H9 (cell line): ENCODE data around the gene ROBO2. TPM values are rescaled to one million over a fixed set of nuclear protein-coding genes. Genes with fewer than 3 reads are reported as not detected.
A peak's percentile ranks its signal among the peaks of the same experiment; 100 is the strongest.

ENCODE experiments used
- DNase-seq: peaks from one replicate; pipeline ENCODE4 v3.0.0-alpha.2; 2017
- H2AFZ ChIP-seq: one replicate; pipeline ENCODE4 v1.6.1; 2013; ENCODE audit warnings: mild to moderate bottlenecking, low read length, control low read depth, moderate library complexity
- H2AK5ac ChIP-seq: 2 replicates; pipeline ENCODE4 v1.6.1; 2013; ENCODE audit warnings: low read length, control low read depth, mixed read lengths; ENCODE audit not compliant: insufficient read length
- H2BK120ac ChIP-seq: one replicate; pipeline ENCODE4 v1.6.1; 2013; ENCODE audit warnings: low read depth, mild to moderate bottlenecking, low read length, control low read depth, inconsistent platforms; ENCODE audit not compliant: poor library complexity, severe bottlenecking
- H2BK12ac ChIP-seq: 2 replicates; pipeline ENCODE4 v1.6.1; 2013; ENCODE audit warnings: low read length, control low read depth, mixed read lengths, low read depth; ENCODE audit not compliant: insufficient read length
- H2BK15ac ChIP-seq: 2 replicates; pipeline ENCODE4 v1.6.1; 2013; ENCODE audit warnings: low read depth, low read length, control low read depth
- H2BK20ac ChIP-seq: one replicate; pipeline ENCODE4 v1.6.1; 2013; ENCODE audit warnings: low read depth, mild to moderate bottlenecking, low read length, control low read depth, inconsistent platforms; ENCODE audit not compliant: poor library complexity, severe bottlenecking
- H2BK5ac ChIP-seq: 2 replicates; pipeline ENCODE4 v1.6.1; 2013; ENCODE audit warnings: low read length, control low read depth, mixed read lengths; ENCODE audit not compliant: insufficient read length
- H3K14ac ChIP-seq: 2 replicates; pipeline ENCODE4 v1.6.1; 2013; ENCODE audit warnings: low read length, control low read depth; ENCODE audit not compliant: insufficient read depth
- H3K18ac ChIP-seq: 2 replicates; pipeline ENCODE4 v1.6.1; 2013; ENCODE audit warnings: low read depth, mild to moderate bottlenecking, mixed read lengths, low read length, control low read depth; ENCODE audit not compliant: insufficient read length
- H3K23ac ChIP-seq: 2 replicates; pipeline ENCODE4 v1.6.1; 2013; ENCODE audit warnings: low read length, control low read depth, mixed read lengths, low read depth; ENCODE audit not compliant: insufficient read length
- H3K23me2 ChIP-seq: 2 replicates; pipeline ENCODE4 v1.6.1; 2013; ENCODE audit warnings: low read depth, mild to moderate bottlenecking, mixed read lengths, low read length, control low read depth; ENCODE audit not compliant: insufficient read length, poor library complexity, severe bottlenecking
- H3K27ac ChIP-seq: 2 replicates; pipeline ENCODE4 v1.5.1; 2013; ENCODE audit warnings: low read length, control low read depth, mixed read lengths, low read depth; ENCODE audit not compliant: insufficient read length
- H3K27me3 ChIP-seq: 2 replicates; pipeline ENCODE4 v1.6.1; 2013; ENCODE audit warnings: low read length, control low read depth, inconsistent platforms; ENCODE audit not compliant: insufficient read depth
- H3K4ac ChIP-seq: 2 replicates; pipeline ENCODE4 v1.6.1; 2013; ENCODE audit warnings: low read depth, mild to moderate bottlenecking, control low read depth, inconsistent platforms, low read length, moderate library complexity
- H3K4me1 ChIP-seq: 2 replicates; pipeline ENCODE4 v1.6.1; 2013; ENCODE audit warnings: low read length, control low read depth, inconsistent platforms; ENCODE audit not compliant: insufficient read depth
- H3K4me2 ChIP-seq: 2 replicates; pipeline ENCODE4 v1.6.1; 2013; ENCODE audit warnings: low read length, control low read depth, mixed read lengths; ENCODE audit not compliant: insufficient read length, insufficient read depth
- H3K56ac ChIP-seq: 2 replicates; pipeline ENCODE4 v1.6.1; 2013; ENCODE audit warnings: low read depth, mild to moderate bottlenecking, mixed read lengths, low read length, control low read depth; ENCODE audit not compliant: insufficient read length
- H3K79me1 ChIP-seq: 2 replicates; pipeline ENCODE4 v1.6.1; 2013; ENCODE audit warnings: low read depth, mild to moderate bottlenecking, moderate library complexity, low read length, control low read depth, inconsistent platforms; ENCODE audit not compliant: insufficient read depth, poor library complexity, severe bottlenecking
- H3K79me2 ChIP-seq: 2 replicates; pipeline ENCODE4 v1.6.1; 2013; ENCODE audit warnings: low read length, control low read depth, inconsistent platforms; ENCODE audit not compliant: insufficient read depth
- H3K9ac ChIP-seq: 2 replicates; pipeline ENCODE4 v1.6.1; 2013; ENCODE audit warnings: low read length, control low read depth, mixed read lengths; ENCODE audit not compliant: insufficient read length; ENCODE audit errors: extremely low read depth
- H3K9me3 ChIP-seq: one replicate; pipeline ENCODE4 v1.6.1; 2013; ENCODE audit warnings: low read depth, low read length, inconsistent platforms; ENCODE audit not compliant: control insufficient read depth
- H3T11ph ChIP-seq: one replicate; pipeline ENCODE4 v1.6.1; 2013; ENCODE audit warnings: mild to moderate bottlenecking, low read length, control low read depth, inconsistent platforms
- H4K20me1 ChIP-seq: one replicate; pipeline ENCODE4 v1.6.1; 2013; ENCODE audit not compliant: control insufficient read depth, insufficient read length, insufficient read depth
- H4K5ac ChIP-seq: 2 replicates; pipeline ENCODE4 v1.6.1; 2013; ENCODE audit warnings: low read depth, mild to moderate bottlenecking, mixed read lengths, low read length, control low read depth; ENCODE audit not compliant: insufficient read length
- H4K8ac ChIP-seq: replicated peaks from 2 replicates; pipeline ENCODE4 v1.6.1; 2013; ENCODE audit warnings: low read length, control low read depth, mixed read lengths, low read depth; ENCODE audit not compliant: insufficient read length
- H4K91ac ChIP-seq: 2 replicates; pipeline ENCODE4 v1.6.1; 2013; ENCODE audit warnings: low read depth, mild to moderate bottlenecking, moderate library complexity, mixed read lengths, low read length, control low read depth; ENCODE audit not compliant: insufficient read length
- H3K27ac Mint-ChIP-seq, 3 experiments: 2 replicates in 2 of 3; 3 replicates in 1 of 3; pipeline ENCODE4 v1.8.0; 2020 to 2021; ENCODE audit warnings: mixed read lengths in 3 of 3, mild to moderate bottlenecking in 1 of 3, moderate library complexity in 1 of 3
- H3K27me3 Mint-ChIP-seq: 2 replicates; pipeline ENCODE4 v1.8.0; 2021; ENCODE audit warnings: low read depth, mild to moderate bottlenecking, moderate library complexity, mixed read lengths
- H3K36me3 Mint-ChIP-seq, 3 experiments: 2 replicates in 2 of 3; 3 replicates in 1 of 3; pipeline ENCODE4 v1.8.0; 2020 to 2021; ENCODE audit warnings: low read depth in 3 of 3, mixed read lengths in 3 of 3; ENCODE audit not compliant: insufficient read depth in 1 of 3
- H3K4me1 Mint-ChIP-seq, 2 experiments: 2 replicates each; pipeline ENCODE4 v1.8.0; 2020; ENCODE audit warnings: mixed read lengths in 2 of 2
- H3K4me3 Mint-ChIP-seq, 2 experiments: 2 replicates in 1 of 2; 3 replicates in 1 of 2; pipeline ENCODE4 v1.8.0; 2020 to 2021; ENCODE audit warnings: mild to moderate bottlenecking in 2 of 2, mixed read lengths in 2 of 2, moderate library complexity in 1 of 2
- H3K9me3 Mint-ChIP-seq, 2 experiments: 2 replicates in 1 of 2; 3 replicates in 1 of 2; pipeline ENCODE4 v1.8.0; 2020; ENCODE audit warnings: mild to moderate bottlenecking in 2 of 2, mixed read lengths in 2 of 2, moderate library complexity in 1 of 2
- WGBS: extraction: QIAGEN DNeasy Blood & Tissue Kit; methylation state at CpG from one replicate; pipeline ENCODE4 v1.1.7; 2013; ENCODE audit warnings: missing lambda C conversion rate, low lambda C conversion rate, mixed read lengths; ENCODE audit not compliant: insufficient read length; ENCODE audit errors: extremely low coverage; 5-methylcytosine and 5-hydroxymethylcytosine counted together
- total RNA-seq: library from RNA; stranded (reverse); gene quantifications from 2 replicates; pipeline ENCODE4 v1.2.1, GENCODE V29; 2021
- TF ChIP-seq, protein P1 (sequence below): fragments of 200-600 bp; sonication (generic); conservative IDR thresholded peaks from 3 replicates; pipeline ENCODE4 v1.8.0; 2021; ENCODE audit warnings: antibody characterized with exemption, mild to moderate bottlenecking

Gene ROBO2
- total RNA-seq, 1 experiment from 2014 or later: 2.3 TPM

DNA sequence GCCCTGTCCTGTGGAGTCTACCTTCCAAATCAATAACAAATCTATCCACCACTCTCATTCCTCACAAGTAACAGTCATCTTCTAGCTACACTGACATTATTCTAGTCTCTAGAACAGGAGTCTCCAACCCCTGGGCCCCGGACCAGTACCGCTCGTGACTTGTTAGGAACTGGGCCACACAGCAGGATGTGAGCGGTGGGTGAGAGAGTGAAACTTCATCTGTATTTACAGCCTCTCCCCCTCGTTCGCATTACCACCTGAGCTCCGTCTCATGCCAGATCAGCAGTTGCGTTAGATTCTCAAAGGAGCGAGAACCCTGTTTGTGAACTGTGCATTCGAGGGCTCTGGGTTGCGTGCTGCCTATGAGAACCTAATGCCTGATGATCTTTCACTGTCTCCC is 31.9 kb downstream of the ROBO2 start:
- no CpG with 5 or more reads among the region's 11 CpGs for WGBS
- no peaks in the 10 kb centered on the region for H3K27me3 Mint-ChIP-seq

More for the DNA sequence above, 31.9 kb downstream of the ROBO2 start:
- Histone ChIP-seq H2AFZ (no peak overlapping the region), H3K14ac (no peak overlapping the region), H3K18ac (no peak overlapping the region), H2BK12ac (no peak overlapping the region), H4K20me1 (no peaks in the 10 kb centered on the region), H3K23ac (no peak overlapping the region), H2BK15ac (no peak overlapping the region), H3K9ac (no peak overlapping the region), H3K79me1 (no peaks in the 10 kb centered on the region), H3K27ac (no peak overlapping the region), H2BK20ac (no peak overlapping the region), H2BK5ac (no peak overlapping the region), H4K8ac (no peak overlapping the region), H3K56ac (no peak overlapping the region), H3K79me2 (no peaks in the 10 kb centered on the region), H3K9me3 (no peaks in the 10 kb centered on the region), H3K4me1 (peaks cover 6% of the 10 kb centered on the region), H3K23me2 (no peaks in the 10 kb centered on the region), H3K27me3 (no peaks in the 10 kb centered on the region), H3T11ph (no peak overlapping the region), H4K5ac (no peak overlapping the region), H2AK5ac (no peak overlapping the region), H2BK120ac (no peak overlapping the region), H4K91ac (no peak overlapping the region), H3K4me2 (no peak overlapping the region), H3K4ac (no peak overlapping the region)
- no peak for DNase-seq
- Mint-ChIP-seq H3K9me3 (no peaks in the 10 kb centered on the region), H3K4me1 (peaks cover 26 to 34% of the 10 kb centered on the region in 2 experiments), H3K36me3 (no peaks in the 10 kb centered on the region), H3K27ac (peak overlapping the region in 1 of 3 experiments; percentile 4; a peak in 2 of 7 replicates), H3K4me3 (no peak overlapping the region)
- TF ChIP-seq, protein P1, sequence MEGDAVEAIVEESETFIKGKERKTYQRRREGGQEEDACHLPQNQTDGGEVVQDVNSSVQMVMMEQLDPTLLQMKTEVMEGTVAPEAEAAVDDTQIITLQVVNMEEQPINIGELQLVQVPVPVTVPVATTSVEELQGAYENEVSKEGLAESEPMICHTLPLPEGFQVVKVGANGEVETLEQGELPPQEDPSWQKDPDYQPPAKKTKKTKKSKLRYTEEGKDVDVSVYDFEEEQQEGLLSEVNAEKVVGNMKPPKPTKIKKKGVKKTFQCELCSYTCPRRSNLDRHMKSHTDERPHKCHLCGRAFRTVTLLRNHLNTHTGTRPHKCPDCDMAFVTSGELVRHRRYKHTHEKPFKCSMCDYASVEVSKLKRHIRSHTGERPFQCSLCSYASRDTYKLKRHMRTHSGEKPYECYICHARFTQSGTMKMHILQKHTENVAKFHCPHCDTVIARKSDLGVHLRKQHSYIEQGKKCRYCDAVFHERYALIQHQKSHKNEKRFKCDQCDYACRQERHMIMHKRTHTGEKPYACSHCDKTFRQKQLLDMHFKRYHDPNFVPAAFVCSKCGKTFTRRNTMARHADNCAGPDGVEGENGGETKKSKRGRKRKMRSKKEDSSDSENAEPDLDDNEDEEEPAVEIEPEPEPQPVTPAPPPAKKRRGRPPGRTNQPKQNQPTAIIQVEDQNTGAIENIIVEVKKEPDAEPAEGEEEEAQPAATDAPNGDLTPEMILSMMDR: no peak
